ENCODE data around the gene THSD7B. TPM values are rescaled to one million over a fixed set of nuclear protein-coding genes. Genes with fewer than 3 reads are reported as not detected.

Gene THSD7B
- total RNA-seq, 1 donor from 2014 or later = 0.22 TPM

- Mint-ChIP-seq H3K4me1 (no peaks in the 10 kb centered on the region), H3K9me3 (peaks cover 20% of the 10 kb centered on the region), H3K27ac (no peak overlapping the region), H3K27me3 (ENCODE audit: low read depth) (no peaks in the 10 kb centered on the region), H3K36me3 (no peaks in the 10 kb centered on the region), H3K4me3 (no peak overlapping the region)
- TF ChIP-seq, protein P1, sequence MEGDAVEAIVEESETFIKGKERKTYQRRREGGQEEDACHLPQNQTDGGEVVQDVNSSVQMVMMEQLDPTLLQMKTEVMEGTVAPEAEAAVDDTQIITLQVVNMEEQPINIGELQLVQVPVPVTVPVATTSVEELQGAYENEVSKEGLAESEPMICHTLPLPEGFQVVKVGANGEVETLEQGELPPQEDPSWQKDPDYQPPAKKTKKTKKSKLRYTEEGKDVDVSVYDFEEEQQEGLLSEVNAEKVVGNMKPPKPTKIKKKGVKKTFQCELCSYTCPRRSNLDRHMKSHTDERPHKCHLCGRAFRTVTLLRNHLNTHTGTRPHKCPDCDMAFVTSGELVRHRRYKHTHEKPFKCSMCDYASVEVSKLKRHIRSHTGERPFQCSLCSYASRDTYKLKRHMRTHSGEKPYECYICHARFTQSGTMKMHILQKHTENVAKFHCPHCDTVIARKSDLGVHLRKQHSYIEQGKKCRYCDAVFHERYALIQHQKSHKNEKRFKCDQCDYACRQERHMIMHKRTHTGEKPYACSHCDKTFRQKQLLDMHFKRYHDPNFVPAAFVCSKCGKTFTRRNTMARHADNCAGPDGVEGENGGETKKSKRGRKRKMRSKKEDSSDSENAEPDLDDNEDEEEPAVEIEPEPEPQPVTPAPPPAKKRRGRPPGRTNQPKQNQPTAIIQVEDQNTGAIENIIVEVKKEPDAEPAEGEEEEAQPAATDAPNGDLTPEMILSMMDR (IDR thresholded peaks at IDR 0.05; ENCODE audit: unreplicated experiment) = no peak
- DNase-seq (ENCODE audit: low spot score in 2 of 2, unreplicated experiment in 2 of 2) = no peak
Observed at GRCh38 chr2:136920652-136921333, 155.4 kb downstream of the THSD7B start.

- no peak for DNase-seq (ENCODE audit: low spot score in 2 of 2, unreplicated experiment in 2 of 2)
- peaks cover 13% of the 10 kb centered on the region for H3K27me3 Mint-ChIP-seq (ENCODE audit: low read depth)
- no peaks in the 10 kb centered on the region for H3K36me3 Mint-ChIP-seq
- H3K4me3 Mint-ChIP-seq = no peak overlapping the region
- TF ChIP-seq, protein P1 (IDR thresholded peaks at IDR 0.05; ENCODE audit: unreplicated experiment) = no peak
- H3K4me1 Mint-ChIP-seq = peaks cover 6% of the 10 kb centered on the region
- H3K27ac Mint-ChIP-seq = no peak overlapping the region
- H3K9me3 Mint-ChIP-seq = peaks cover 23% of the 10 kb centered on the region
Observed at GRCh38 chr2:136927156-136927555, 161.8 kb downstream of the THSD7B start.

DNA sequence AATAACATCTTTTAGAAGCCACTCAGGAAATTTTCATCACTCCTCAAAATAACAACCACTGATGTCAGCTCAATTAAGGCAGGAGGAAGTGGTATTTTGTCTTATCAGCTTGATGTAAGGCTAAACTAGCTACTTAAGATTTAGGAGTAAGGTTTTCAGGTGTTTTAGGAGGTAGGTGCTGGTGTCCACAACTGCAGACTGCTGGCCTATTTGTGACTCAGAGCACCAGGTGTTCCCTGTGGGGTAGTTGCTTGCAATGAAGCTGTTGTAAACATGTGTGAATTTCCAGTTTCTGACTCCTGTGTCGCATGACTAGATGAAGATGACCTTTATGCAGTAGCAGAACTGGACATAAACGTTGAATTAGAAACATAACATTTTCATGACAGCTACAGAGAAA is 164.2 kb downstream of the THSD7B start:
- no peak overlapping the region for H3K27ac Mint-ChIP-seq
- DNase-seq (ENCODE audit: low spot score in 2 of 2, unreplicated experiment in 2 of 2) = no peak
- H3K4me3 Mint-ChIP-seq = no peak overlapping the region
- peaks cover 14% of the 10 kb centered on the region for H3K9me3 Mint-ChIP-seq
- TF ChIP-seq, protein P1 (IDR thresholded peaks at IDR 0.05; ENCODE audit: unreplicated experiment) = no peak
- peaks cover 15% of the 10 kb centered on the region for H3K27me3 Mint-ChIP-seq (ENCODE audit: low read depth)
- H3K4me1 Mint-ChIP-seq = peaks cover 6% of the 10 kb centered on the region
- no peaks in the 10 kb centered on the region for H3K36me3 Mint-ChIP-seq

GRCh38 chr2:136932700-136933099 is 167.4 kb downstream of the THSD7B start:
- Mint-ChIP-seq H3K4me1 (no peaks in the 10 kb centered on the region), H3K27me3 (ENCODE audit: low read depth) (peaks cover 13% of the 10 kb centered on the region), H3K27ac (no peak overlapping the region), H3K4me3 (no peak overlapping the region), H3K9me3 (peaks cover 5% of the 10 kb centered on the region), H3K36me3 (no peaks in the 10 kb centered on the region)
- TF ChIP-seq, protein P1 (IDR thresholded peaks at IDR 0.05; ENCODE audit: unreplicated experiment) = peak; percentile 48
- no peak for DNase-seq (ENCODE audit: low spot score in 2 of 2, unreplicated experiment in 2 of 2)

DNA sequence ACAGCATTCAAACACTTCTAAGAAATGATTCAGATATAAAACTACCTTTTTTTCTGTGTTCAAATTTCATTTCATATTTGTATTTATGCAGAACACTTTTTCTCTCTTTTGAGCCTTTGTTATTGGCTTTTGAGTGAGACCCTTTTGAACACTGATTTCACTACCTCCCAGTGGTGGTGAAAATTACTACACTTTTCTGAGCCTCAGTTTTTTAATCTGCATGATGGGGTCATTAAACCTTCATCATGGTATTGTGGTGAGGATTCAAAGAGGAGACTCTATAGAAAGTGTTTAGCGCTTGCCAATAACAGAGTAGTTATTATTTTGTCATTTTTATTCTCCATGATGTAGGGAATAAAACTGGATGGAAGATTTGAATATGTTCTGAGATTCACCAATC is 169.8 kb downstream of the THSD7B start:
- no peaks in the 10 kb centered on the region for H3K36me3 Mint-ChIP-seq
- peaks cover 5% of the 10 kb centered on the region for H3K9me3 Mint-ChIP-seq
- no peaks in the 10 kb centered on the region for H3K4me1 Mint-ChIP-seq
- TF ChIP-seq, protein P1 (IDR thresholded peaks at IDR 0.05; ENCODE audit: unreplicated experiment) = peak; percentile 34
- H3K27ac Mint-ChIP-seq = no peak overlapping the region
- no peak overlapping the region for H3K4me3 Mint-ChIP-seq
- DNase-seq (ENCODE audit: low spot score in 2 of 2, unreplicated experiment in 2 of 2) = no peak
- peaks cover 20% of the 10 kb centered on the region for H3K27me3 Mint-ChIP-seq (ENCODE audit: low read depth)

All from mesothelial cell of epicardium (in vitro differentiated cells).